Body of pancreas (tissue), 4 donors: ENCODE results near the gene IGSF10. TPM values are rescaled to one million over a fixed set of nuclear protein-coding genes. Genes with fewer than 3 reads are reported as not detected.
A peak's percentile ranks its signal among the peaks of the same experiment; 100 is the strongest.
"Not testable (repeated sequence)": the region's sequence is repeated elsewhere in the genome, so short reads cannot be mapped to it uniquely, and the experiment has no call there.

Experiments used
- ATAC-seq: fragments of 150-250 bp; one replicate; pipeline ENCODE4 v1.9.1; 2016
- DNase-seq, 4 donors: peaks; one replicate each; pipeline ENCODE4 v3.0.0-alpha.2; 2019
- H3K27ac ChIP-seq, 4 donors: fragments of 200-600 bp; sonication (generic); 1 replicate in 3 of 4; 2 replicates in 1 of 4; pipeline versions ENCODE4 v1.5.1 to v1.6.1; 2016 to 2019; ENCODE audit warnings: mild to moderate bottlenecking in 1 of 4, mixed read lengths in 1 of 4, moderate library complexity in 1 of 4
- H3K27me3 ChIP-seq, 2 donors: fragments of 200-600 bp; sonication (generic); one replicate each; pipeline ENCODE4 v1.6.0; 2016; ENCODE audit warnings: mild to moderate bottlenecking in 1 of 2
- H3K36me3 ChIP-seq, 2 donors: fragments of 200-600 bp; sonication (generic); replicated peaks in 1 of 2; 2 replicates each; pipeline ENCODE4 v1.5.1; 2016; ENCODE audit warnings: low read depth in 2 of 2; ENCODE audit not compliant: insufficient read depth in 1 of 2
- H3K4me1 ChIP-seq: fragments of 200-600 bp; sonication (generic); one replicate; pipeline ENCODE4 v1.6.0; 2016
- H3K4me3 ChIP-seq, 2 donors: fragments of 200-600 bp; sonication (generic); 1 replicate in 1 of 2; 2 replicates in 1 of 2; pipeline ENCODE4 v1.5.1; 2016 to 2019
- H3K9me3 ChIP-seq, 3 donors: fragments of 200-600 bp; sonication (generic); 1 replicate in 2 of 3; 2 replicates in 1 of 3; pipeline ENCODE4 v1.5.1; 2016
- CTCF ChIP-seq, 7 experiments: fragments of 450-650 bp in 4 of 7; fragments of 200-600 bp in 3 of 7; sonication (generic) in 3 of 7; IDR thresholded peaks; one replicate each; pipeline ENCODE4 v1.5.1; 2016 to 2019; ENCODE audit warnings: antibody characterized with exemption in 7 of 7
- POLR2A ChIP-seq, 3 donors: fragments of 450-650 bp; IDR thresholded peaks; one replicate each; pipeline ENCODE4 v1.6.1; 2016; ENCODE audit warnings: antibody characterized with exemption in 3 of 3, mild to moderate bottlenecking in 2 of 3
- WGBS, 2 donors: methylation state at CpG; one replicate each; pipeline ENCODE4 v1.1.5; 2017; 5-methylcytosine and 5-hydroxymethylcytosine counted together
- intact Hi-C: fragments of 100-400 bp; cut with DNase I; formaldehyde crosslinking; loops from one replicate; pipeline ENCODE4 v1.15.1; 2023
- total RNA-seq, 2 donors: library from RNA; depleted of rRNA; stranded (reverse); fragments of >200 nt; gene quantifications; one replicate each; pipeline ENCODE4 v1.1.0, GENCODE V29; 2016

Gene IGSF10
- total RNA-seq, 2 donors from 2014 or later, result 0.99 to 1.0 TPM

DNA sequence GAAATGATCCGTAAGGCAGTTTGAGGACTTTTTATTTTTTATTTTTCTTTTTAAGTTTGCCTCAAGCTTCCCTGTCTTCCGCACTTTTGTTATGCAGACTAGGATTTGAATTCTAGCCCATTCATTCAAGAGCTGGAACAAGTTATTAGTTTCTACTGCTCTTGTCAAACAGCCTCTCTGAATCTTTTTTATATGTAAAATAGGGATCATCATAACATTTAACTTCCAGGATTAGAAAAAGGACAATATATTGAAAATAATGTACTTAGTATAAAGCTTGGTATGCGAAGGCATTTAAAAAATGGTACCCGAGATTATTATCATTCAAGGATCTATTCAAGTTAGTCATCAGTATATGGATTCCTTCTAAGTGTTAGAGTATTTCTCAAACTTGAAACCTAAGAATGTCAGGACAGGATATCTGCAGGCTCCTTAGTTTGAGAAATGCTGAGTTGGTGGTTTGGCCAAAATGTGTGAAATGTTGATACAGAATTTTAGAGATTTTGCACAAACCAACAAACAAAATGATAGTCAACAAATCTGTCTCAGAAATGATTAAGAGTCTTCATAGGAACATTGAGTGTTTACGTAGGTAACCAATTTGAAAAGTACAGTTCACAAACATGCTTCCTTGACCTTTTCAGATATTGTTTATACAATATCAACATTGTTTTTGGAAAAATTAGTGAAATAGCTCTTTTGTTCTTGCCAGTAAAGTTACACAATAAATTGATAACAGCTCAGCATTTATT is 40.5 kb upstream of the IGSF10 start:
- ATAC-seq (peak; percentile 47), DNase-seq (no peak)
- 43 to 58% methylated on average over 5 of the region's 5 CpGs for WGBS, 2 donors
- H3K27me3 ChIP-seq, result no peaks in the 10 kb centered on the region
- H3K4me3 ChIP-seq, result no peak overlapping the region
- H3K36me3 ChIP-seq, result no peaks in the 10 kb centered on the region
- H3K27ac ChIP-seq, result peak overlapping the region in 2 of 4 donors; percentile 21 to 33
- no peak for TF ChIP-seq POLR2A (IDR thresholded peaks at IDR 0.05)
- no peak for TF ChIP-seq CTCF (IDR thresholded peaks at IDR 0.05)
- intact Hi-C loops, result no loop called here
- H3K9me3 ChIP-seq, result no peaks in the 10 kb centered on the region
- peaks cover 11% of the 10 kb centered on the region for H3K4me1 ChIP-seq

DNA sequence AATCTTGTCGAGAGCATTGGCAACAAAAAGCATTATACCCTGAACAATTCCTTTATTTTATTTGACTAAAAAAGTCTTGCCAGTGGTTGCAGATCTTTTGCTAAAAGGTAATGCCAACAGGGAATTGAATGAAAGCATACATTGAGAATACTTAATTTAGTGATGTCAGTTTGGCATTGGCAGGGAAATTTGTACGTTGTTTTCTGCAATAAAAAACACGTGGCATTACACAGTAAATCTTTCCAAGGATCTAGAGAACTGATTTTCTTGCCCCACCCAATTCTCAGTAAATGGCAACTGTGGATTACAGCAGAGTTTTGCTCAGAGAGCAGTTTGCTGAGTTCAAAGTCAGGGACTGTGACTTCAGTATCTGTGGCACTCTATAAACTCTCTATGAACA is 38.3 kb upstream of the IGSF10 start:
- DNase-seq (no peak), ATAC-seq (no peak)
- Histone ChIP-seq H3K4me1 (peaks cover 11% of the 10 kb centered on the region), H3K27me3 (no peaks in the 10 kb centered on the region), H3K4me3 (no peak overlapping the region), H3K9me3 (no peaks in the 10 kb centered on the region), H3K27ac (no peak overlapping the region), H3K36me3 (no peaks in the 10 kb centered on the region)
- 42 to 65% methylated on average over 3 of the region's 3 CpGs for WGBS, 2 donors
- intact Hi-C loops, result no loop called here
- TF ChIP-seq POLR2A (IDR thresholded peaks at IDR 0.05), result no peak
- TF ChIP-seq CTCF (IDR thresholded peaks at IDR 0.05), result no peak

DNA sequence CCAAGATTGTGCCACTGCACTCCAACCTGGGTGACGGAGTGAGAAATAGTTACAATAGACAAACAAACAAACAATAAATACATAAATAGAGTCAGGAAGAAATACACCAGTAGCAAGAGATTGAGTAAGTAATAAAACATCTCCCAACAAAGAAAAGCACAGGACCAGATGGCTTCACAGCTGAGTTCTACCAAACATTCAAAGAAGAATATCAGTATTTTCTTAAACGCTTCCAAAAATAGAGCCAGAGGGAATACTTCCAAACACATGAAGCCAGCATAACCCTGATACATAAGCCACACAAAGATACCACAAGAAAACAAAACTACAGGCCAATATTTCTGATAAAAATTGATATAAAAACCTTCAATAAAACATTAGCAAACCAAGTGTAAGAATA is 30.7 kb upstream of the IGSF10 start:
- Histone ChIP-seq H3K27ac (no peak overlapping the region), H3K4me3 (no peak overlapping the region), H3K27me3 (no peaks in the 10 kb centered on the region), H3K4me1 (no peaks in the 10 kb centered on the region), H3K36me3 (no peaks in the 10 kb centered on the region), H3K9me3 (no peaks in the 10 kb centered on the region)
- WGBS, 2 donors, result 62 to 70% methylated on average over 2 of the region's 2 CpGs
- intact Hi-C loops, result no loop called here
- TF ChIP-seq POLR2A (IDR thresholded peaks at IDR 0.05), result no peak
- no peak for TF ChIP-seq CTCF (IDR thresholded peaks at IDR 0.05)
- DNase-seq, result no peak
- ATAC-seq, result no peak

GRCh38 chr3:151487833-151488232 is 27.0 kb upstream of the IGSF10 start:
- H3K27ac ChIP-seq, H3K4me1 ChIP-seq, H3K9me3 ChIP-seq, DNase-seq, intact Hi-C loops, H3K4me3 ChIP-seq, H3K27me3 ChIP-seq, H3K36me3 ChIP-seq, ATAC-seq: not testable (repeated sequence)

DNA sequence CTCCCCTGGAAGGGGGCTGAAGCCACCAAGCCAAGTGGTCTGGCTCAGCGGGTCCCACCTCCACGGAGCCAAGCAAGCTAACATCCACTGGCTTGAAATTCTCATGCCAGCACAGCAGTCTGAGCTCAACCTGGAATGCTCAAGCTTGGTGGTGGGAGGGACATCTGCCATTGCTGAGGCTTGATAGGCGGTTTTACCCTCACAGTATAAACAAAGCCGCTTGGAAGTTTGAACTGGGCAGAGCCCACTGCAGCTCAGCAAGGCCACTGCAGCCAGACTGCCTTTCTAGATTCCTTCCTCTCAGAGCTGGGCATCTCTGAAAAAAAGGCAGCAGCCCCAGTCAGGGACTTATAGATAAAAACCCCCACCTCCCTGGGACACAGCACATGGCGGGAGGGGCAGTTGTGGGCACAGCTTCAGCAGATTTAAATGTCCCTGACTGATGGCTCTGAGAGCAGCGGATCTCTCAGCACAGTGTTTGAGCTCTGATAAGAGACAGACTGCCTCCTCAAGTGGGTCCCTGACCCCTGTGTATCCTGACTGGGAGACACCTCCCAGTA is 23.2 kb upstream of the IGSF10 start:
- no peaks in the 10 kb centered on the region for H3K36me3 ChIP-seq
- no peaks in the 10 kb centered on the region for H3K9me3 ChIP-seq
- TF ChIP-seq POLR2A (IDR thresholded peaks at IDR 0.05) (no peak), CTCF (IDR thresholded peaks at IDR 0.05) (no peak)
- DNase-seq (no peak), ATAC-seq (no peak)
- H3K4me3 ChIP-seq, result no peak overlapping the region
- H3K27ac ChIP-seq, result no peak overlapping the region
- H3K27me3 ChIP-seq, result no peaks in the 10 kb centered on the region
- intact Hi-C loops, result no loop called here
- no peaks in the 10 kb centered on the region for H3K4me1 ChIP-seq
- 73 to 77% methylated on average over 5 to 6 of the region's 6 CpGs for WGBS, 2 donors
